HCT116 (cell line): ENCODE results near the gene RHOG. TPM values are rescaled to one million over a fixed set of nuclear protein-coding genes. Genes with fewer than 3 reads are reported as not detected.
A peak's percentile ranks its signal among the peaks of the same experiment; 100 is the strongest.

ENCODE experiments used
- ATAC-seq: fragments of 200-7000 bp; cut with Tn5 transposase; 2 replicates; pipeline ENCODE4 v1.9.1; 2020; ENCODE audit warnings: mild to moderate bottlenecking, moderate library complexity
- BruUV-seq: library from RNA; stranded (reverse); fragments of 400-500 nt; replicated peaks from 2 replicates; lab custom pipeline; 2021; lab: Mats Ljungman, UMichigan
- CTCF ChIA-PET: fragments of 300-600 bp; sonication (Branson Sonifier 250); formaldehyde crosslinking; loops from one replicate; lab custom pipeline; 2021; ENCODE audit warnings: antibody characterized with exemption; lab: Charles Lee
- POLR2A ChIA-PET: fragments of 300-600, 350-600 bp; sonication (Branson Sonifier 250); formaldehyde crosslinking; loops from one replicate; lab custom pipeline; 2021; ENCODE audit warnings: antibody characterized with exemption; lab: Charles Lee
- RAD21 ChIA-PET, 2 experiments: fragments of 300-600 bp; sonication (Branson Sonifier 250); formaldehyde crosslinking; loops; one replicate each; lab custom pipeline; 2023; ENCODE audit warnings: low total read pairs in 2 of 2; ENCODE audit not compliant: uncharacterized antibody in 2 of 2, unreplicated experiment in 2 of 2, low non-redundant PET in 1 of 2; lab: Charles Lee
- DNase-seq: peaks from one replicate; pipeline ENCODE4 v3.0.0-alpha.2; 2010; ENCODE audit warnings: low read depth, low spot score
- H2AFZ ChIP-seq: fragments of 200-600 bp; shearing (Covaris generic), sonication (generic); 2 replicates; pipeline ENCODE4 v1.6.1; 2017; ENCODE audit warnings: low read depth, mixed run types, mixed read lengths, antibody characterized with exemption, low read length; ENCODE audit not compliant: poor library complexity, severe bottlenecking
- H3K27ac ChIP-seq: 2 replicates; pipeline ENCODE4 v1.5.1; 2012; ENCODE audit warnings: low read depth, low read length
- H3K27me3 ChIP-seq: fragments of 200-600 bp; sonication (generic); 2 replicates; pipeline ENCODE4 v1.6.1; 2016; ENCODE audit warnings: mixed run types, low read length, mixed read lengths; ENCODE audit not compliant: insufficient read depth
- H3K36me3 ChIP-seq, 2 experiments: fragments of 200-500 bp in 1 of 2; fragments of 200-600 bp in 1 of 2; sonication (Bioruptor generic) in 1 of 2; sonication (generic) in 1 of 2; 2 replicates each; pipeline versions ENCODE4 v1.5.1 to v1.6.1; 2014 to 2016; ENCODE audit warnings: low read length in 2 of 2, inconsistent platforms in 1 of 2, mixed read lengths in 1 of 2, mixed run types in 1 of 2; ENCODE audit not compliant: insufficient read depth in 2 of 2, control insufficient read depth in 1 of 2
- H3K4me1 ChIP-seq, 2 experiments: fragments of 200-600 bp in 1 of 2; sonication (generic) in 1 of 2; 2 replicates each; pipeline versions ENCODE4 v1.5.1 to v1.6.1; 2012 to 2017; ENCODE audit warnings: low read length in 2 of 2, inconsistent platforms in 1 of 2, mild to moderate bottlenecking in 1 of 2, mixed read lengths in 1 of 2, mixed run types in 1 of 2, moderate library complexity in 1 of 2; ENCODE audit not compliant: insufficient read depth in 2 of 2, control insufficient read depth in 1 of 2
- H3K4me2 ChIP-seq: fragments of 200-600 bp; sonication (generic); 2 replicates; pipeline ENCODE4 v1.6.1; 2017; ENCODE audit warnings: mixed run types, low read length, mixed read lengths
- H3K4me3 ChIP-seq, 2 experiments: fragments of 200-600 bp in 1 of 2; sonication (generic) in 1 of 2; replicated peaks in 1 of 2; 2 replicates each; pipeline ENCODE4 v1.5.1; 2011 to 2016; ENCODE audit warnings: low read length in 2 of 2, control low read depth in 1 of 2, low read depth in 1 of 2, mild to moderate bottlenecking in 1 of 2, mixed read lengths in 1 of 2, mixed run types in 1 of 2
- H3K79me2 ChIP-seq: fragments of 200-600 bp; sonication (generic); 2 replicates; pipeline ENCODE4 v1.6.1; 2017; ENCODE audit warnings: mild to moderate bottlenecking, mixed run types, low read length, moderate library complexity, mixed read lengths; ENCODE audit not compliant: insufficient read depth
- H3K9ac ChIP-seq: fragments of 200-600 bp; sonication (generic); 2 replicates; pipeline ENCODE4 v1.6.1; 2016; ENCODE audit warnings: low read length, mixed read lengths
- H3K9me2 ChIP-seq: fragments of 200-600 bp; sonication (generic), shearing (Covaris generic); 2 replicates; pipeline ENCODE4 v1.6.1; 2017; ENCODE audit warnings: mixed run types, mild to moderate bottlenecking, moderate library complexity; ENCODE audit not compliant: insufficient read depth
- H3K9me3 ChIP-seq, 2 experiments: fragments of 200-500 bp in 1 of 2; fragments of 200-600 bp in 1 of 2; sonication (Bioruptor generic) in 1 of 2; sonication (generic) in 1 of 2; 2 replicates each; pipeline ENCODE4 v1.6.1; 2014 to 2017; ENCODE audit warnings: low read length in 2 of 2, mixed read lengths in 2 of 2, inconsistent platforms in 1 of 2, low read depth in 1 of 2, mild to moderate bottlenecking in 1 of 2, mixed run types in 1 of 2, moderate library complexity in 1 of 2; ENCODE audit not compliant: control insufficient read depth in 1 of 2, insufficient read depth in 1 of 2
- H4K20me1 ChIP-seq: fragments of 200-600 bp; sonication (generic), shearing (Covaris generic); 2 replicates; pipeline ENCODE4 v1.6.1; 2017; ENCODE audit warnings: mixed run types, mild to moderate bottlenecking, moderate library complexity; ENCODE audit not compliant: insufficient read depth
- CEBPB ChIP-seq: IDR thresholded peaks from 2 replicates; pipeline ENCODE4 v1.6.1; 2012; ENCODE audit warnings: low read depth
- CTCF ChIP-seq, 3 experiments: fragments of 200-600 bp in 1 of 3; sonication (generic) in 1 of 3; IDR thresholded peaks in 2 of 3; conservative IDR thresholded peaks in 1 of 3; 2 replicates each; pipeline ENCODE4 v1.5.1; 2012 to 2017; ENCODE audit warnings: low read depth in 2 of 3, low read length in 2 of 3, antibody characterized with exemption in 1 of 3, borderline replicate concordance in 1 of 3, control low read depth in 1 of 3, mild to moderate bottlenecking in 1 of 3, mixed read lengths in 1 of 3, mixed run types in 1 of 3, moderate library complexity in 1 of 3; ENCODE audit not compliant: insufficient read depth in 1 of 3
- POLR2AphosphoS5 ChIP-seq: IDR thresholded peaks from 2 replicates; pipeline ENCODE4 v1.6.1; 2011; ENCODE audit warnings: mild to moderate bottlenecking, low read depth, low read length, moderate library complexity
- REST ChIP-seq: IDR thresholded peaks from 2 replicates; pipeline ENCODE4 v1.6.1; 2012; ENCODE audit warnings: low read depth
- YY1 ChIP-seq: IDR thresholded peaks from 2 replicates; pipeline ENCODE4 v1.6.1; 2011; ENCODE audit warnings: low read length, low read depth, moderate library complexity, mild to moderate bottlenecking; ENCODE audit not compliant: insufficient replicate concordance; ENCODE audit errors: extremely low read depth
- ZBTB33 ChIP-seq: IDR thresholded peaks from 2 replicates; pipeline ENCODE4 v1.6.1; 2011; ENCODE audit warnings: mild to moderate bottlenecking, low read length, moderate library complexity; ENCODE audit not compliant: insufficient replicate concordance; ENCODE audit errors: extremely low read depth
- ZNF274 ChIP-seq: fragments of 200-500 bp; sonication (Bioruptor generic); IDR thresholded peaks from 2 replicates; pipeline ENCODE4 v1.6.1; 2014; ENCODE audit warnings: mild to moderate bottlenecking, low read depth, low read length, inconsistent platforms
- intact Hi-C: fragments of 100-400 bp; cut with micrococcal nuclease; formaldehyde crosslinking; loops from 2 replicates; pipeline ENCODE4 v1.10.0; 2022
- total RNA-seq: library from RNA; stranded (reverse); gene quantifications from one replicate; pipeline ENCODE4 v1.2.1, GENCODE V29; 2021; ENCODE audit not compliant: unreplicated experiment

Gene RHOG
- total RNA-seq, 1 experiment from 2014 or later: 49.1 TPM

- ChIA-PET CTCF (no interaction called here), POLR2A (interaction anchor here (1.5 kb wide), 1 partner anchor 13 kb away, joined by 4 read pairs; the partner anchor contains the start of gene RHOG)
- ATAC-seq: no peak
- Histone ChIP-seq H2AFZ (no peak overlapping the region), H3K9me2 (no peaks in the 10 kb centered on the region), H3K27me3 (no peaks in the 10 kb centered on the region)
- intact Hi-C loops: no loop called here
- TF ChIP-seq CTCF (IDR thresholded peaks at IDR 0.05 in 2 of 3, conservative IDR thresholded peaks at IDR 0.05 in 1 of 3; ENCODE audit: borderline replicate concordance in 1 of 3, insufficient read depth in 1 of 3, low read depth in 2 of 3, low read length in 2 of 3) (no peak), ZBTB33 (no peak), REST (no peak), YY1 (no peak), POLR2AphosphoS5 (0 out of 2 replicates have a peak, but pooled peaks have one; percentile 7), ZNF274 (no peak), CEBPB (no peak)
- TF ChIP-seq, all 23 proteins: peak for 1
- RAD21 ChIA-PET: no interaction called here
- peaks cover 32% of the 10 kb centered on the region for H3K79me2 ChIP-seq
- H3K36me3 ChIP-seq: peaks cover 15 to 29% of the 10 kb centered on the region in 2 experiments; a peak in 3 of 4 replicates
- H3K4me2 ChIP-seq: no peak overlapping the region
- TSS peak; percentile 35 for BruUV-seq
- H3K4me3 ChIP-seq: no peak overlapping the region
- DNase-seq: no peak
- H3K4me1 ChIP-seq: peaks cover 0 to 5% of the 10 kb centered on the region in 2 experiments; a peak in 1 of 4 replicates
- H3K9ac ChIP-seq: no peak overlapping the region
- no peaks in the 10 kb centered on the region for H3K9me3 ChIP-seq
- no peaks in the 10 kb centered on the region for H4K20me1 ChIP-seq
- no peak overlapping the region for H3K27ac ChIP-seq
Measured at GRCh38 chr11:3827434-3828186, 13.1 kb downstream of the RHOG start.
